HepG2 (cell line): ENCODE data around the gene HTR4.

ENCODE experiments used
- CEBPB ChIP-seq: IDR thresholded peaks from 2 replicates; pipeline ENCODE4 v1.6.1; 2011; ENCODE audit warnings: low read depth, low read length, improper control_type of control experiment, borderline replicate concordance
- ZNF460 ChIP-seq: sonication (generic); formaldehyde crosslinking; IDR thresholded peaks from 2 replicates; pipeline ENCODE4 v1.5.1; 2020; ENCODE audit warnings: missing genetic modification reagents, mild to moderate bottlenecking, borderline replicate concordance

DNA sequence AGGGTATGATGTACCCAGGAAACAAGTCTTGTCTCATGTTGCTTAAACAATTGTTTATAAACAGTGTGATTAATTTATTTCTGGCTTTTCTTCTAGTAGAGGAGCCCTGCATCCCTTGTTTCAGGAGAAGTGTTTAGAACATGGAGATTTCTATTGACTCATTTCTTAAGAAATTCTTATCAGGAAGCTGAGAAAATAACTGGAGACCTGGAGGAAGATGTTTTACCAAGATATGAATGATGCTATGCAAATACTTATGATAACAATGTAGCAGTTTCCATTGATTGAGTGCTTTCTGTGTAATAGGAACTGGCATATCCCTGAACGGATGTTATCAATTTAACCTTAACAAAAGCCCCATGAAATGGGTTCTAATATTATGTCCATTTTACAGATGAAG, 162.0 kb downstream of the HTR4 start:
- no peak for TF ChIP-seq ZNF460 (CRISPR knock-in tag)
- TF ChIP-seq CEBPB, result no peak
